SK-N-SH treated with all-trans-retinoic acid at 6 μM for 48 hours (cell line): ENCODE results near the gene EXOSC10.

Experiments
- ARNTL ChIP-seq: fragments of 450-650 bp; formaldehyde crosslinking; IDR thresholded peaks from 2 replicates; pipeline ENCODE4 v1.5.0; 2020; ENCODE audit warnings: low read depth, mild to moderate bottlenecking, moderate library complexity, borderline replicate concordance
- BACH2 ChIP-seq: fragments of 250-450 bp; sonication (Bioruptor Pico); IDR thresholded peaks from 2 replicates; pipeline ENCODE4 v1.9.0; 2021; ENCODE audit warnings: mild to moderate bottlenecking, borderline replicate concordance
- ESRRG ChIP-seq: fragments of 250-450 bp; sonication (Bioruptor Pico); IDR thresholded peaks from 2 replicates; pipeline ENCODE4 v1.6.1; 2021; ENCODE audit warnings: mild to moderate bottlenecking
- GLIS3 ChIP-seq: fragments of 250-450 bp; sonication (Bioruptor Pico); IDR thresholded peaks from 2 replicates; pipeline ENCODE4 v1.5.0; 2020; ENCODE audit warnings: mild to moderate bottlenecking, moderate library complexity
- ISL1 ChIP-seq: fragments of 250-450 bp; sonication (Bioruptor Pico); IDR thresholded peaks from 2 replicates; pipeline ENCODE4 v2.1.2; 2022; ENCODE audit warnings: mild to moderate bottlenecking, moderate library complexity
- RARB ChIP-seq: fragments of 250-450 bp; sonication (Bioruptor Pico); IDR thresholded peaks from 2 replicates; pipeline ENCODE4 v1.8.0; 2021; ENCODE audit warnings: mild to moderate bottlenecking, moderate library complexity
- ZFP30 ChIP-seq: fragments of 450-650 bp; formaldehyde crosslinking; IDR thresholded peaks from 2 replicates; pipeline ENCODE4 v1.5.0; 2022; ENCODE audit warnings: mild to moderate bottlenecking, moderate library complexity
- TF ChIP-seq, protein P1 (sequence below): fragments of 250-450 bp; sonication (Bioruptor Pico); IDR thresholded peaks from 2 replicates; pipeline ENCODE4 v1.5.1; 2020; ENCODE audit warnings: low read depth, mild to moderate bottlenecking, moderate library complexity
- TF ChIP-seq, protein P2 (sequence below): fragments of 250-450 bp; sonication (Bioruptor Pico); IDR thresholded peaks from 2 replicates; pipeline ENCODE4 v1.5.1; 2021; ENCODE audit warnings: mild to moderate bottlenecking, moderate library complexity

DNA sequence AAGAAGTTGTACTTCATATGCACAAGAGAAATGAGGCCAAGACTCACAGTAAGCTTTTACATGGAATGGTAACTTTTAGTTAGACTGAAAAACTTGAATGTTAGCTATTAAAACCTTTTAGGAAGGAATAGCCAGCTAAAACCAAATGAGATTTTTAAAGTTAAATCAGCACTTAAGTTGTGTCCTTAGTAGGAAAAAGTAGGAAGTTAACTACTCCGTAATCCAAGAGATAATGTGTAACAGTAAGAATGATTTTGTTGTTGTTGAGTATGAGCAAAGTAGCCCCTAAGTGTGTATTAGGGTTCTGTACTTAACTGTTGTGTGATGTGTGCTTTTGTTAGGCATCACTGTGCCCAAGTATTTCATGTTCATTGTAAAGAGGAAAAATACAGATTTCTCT lies 74.1 kb downstream of the EXOSC10 start:
- TF ChIP-seq ZFP30 (CRISPR knock-in tag) (no peak), ESRRG (no peak), RARB (CRISPR knock-in tag) (no peak), ARNTL (CRISPR knock-in tag) (no peak), ISL1 (no peak), BACH2 (CRISPR knock-in tag) (no peak), GLIS3 (CRISPR knock-in tag) (no peak)
- TF ChIP-seq, protein P1, sequence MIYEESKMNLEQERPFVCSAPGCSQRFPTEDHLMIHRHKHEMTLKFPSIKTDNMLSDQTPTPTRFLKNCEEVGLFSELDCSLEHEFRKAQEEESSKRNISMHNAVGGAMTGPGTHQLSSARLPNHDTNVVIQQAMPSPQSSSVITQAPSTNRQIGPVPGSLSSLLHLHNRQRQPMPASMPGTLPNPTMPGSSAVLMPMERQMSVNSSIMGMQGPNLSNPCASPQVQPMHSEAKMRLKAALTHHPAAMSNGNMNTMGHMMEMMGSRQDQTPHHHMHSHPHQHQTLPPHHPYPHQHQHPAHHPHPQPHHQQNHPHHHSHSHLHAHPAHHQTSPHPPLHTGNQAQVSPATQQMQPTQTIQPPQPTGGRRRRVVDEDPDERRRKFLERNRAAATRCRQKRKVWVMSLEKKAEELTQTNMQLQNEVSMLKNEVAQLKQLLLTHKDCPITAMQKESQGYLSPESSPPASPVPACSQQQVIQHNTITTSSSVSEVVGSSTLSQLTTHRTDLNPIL = no peak
- TF ChIP-seq, protein P2, sequence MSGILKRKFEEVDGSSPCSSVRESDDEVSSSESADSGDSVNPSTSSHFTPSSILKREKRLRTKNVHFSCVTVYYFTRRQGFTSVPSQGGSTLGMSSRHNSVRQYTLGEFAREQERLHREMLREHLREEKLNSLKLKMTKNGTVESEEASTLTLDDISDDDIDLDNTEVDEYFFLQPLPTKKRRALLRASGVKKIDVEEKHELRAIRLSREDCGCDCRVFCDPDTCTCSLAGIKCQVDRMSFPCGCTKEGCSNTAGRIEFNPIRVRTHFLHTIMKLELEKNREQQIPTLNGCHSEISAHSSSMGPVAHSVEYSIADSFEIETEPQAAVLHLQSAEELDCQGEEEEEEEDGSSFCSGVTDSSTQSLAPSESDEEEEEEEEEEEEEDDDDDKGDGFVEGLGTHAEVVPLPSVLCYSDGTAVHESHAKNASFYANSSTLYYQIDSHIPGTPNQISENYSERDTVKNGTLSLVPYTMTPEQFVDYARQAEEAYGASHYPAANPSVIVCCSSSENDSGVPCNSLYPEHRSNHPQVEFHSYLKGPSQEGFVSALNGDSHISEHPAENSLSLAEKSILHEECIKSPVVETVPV = no peak
